ENCODE measurements around the gene AGPAT4. TPM values are rescaled to one million over a fixed set of nuclear protein-coding genes. Genes with fewer than 3 reads are reported as not detected.

AGPAT4 gene
- total and polyA plus RNA-seq, 2 of the 13 experiments (the other 11 are each of a cell fraction or from before 2014, with no cell fraction given) = 0.07 to 0.13 TPM

DNA sequence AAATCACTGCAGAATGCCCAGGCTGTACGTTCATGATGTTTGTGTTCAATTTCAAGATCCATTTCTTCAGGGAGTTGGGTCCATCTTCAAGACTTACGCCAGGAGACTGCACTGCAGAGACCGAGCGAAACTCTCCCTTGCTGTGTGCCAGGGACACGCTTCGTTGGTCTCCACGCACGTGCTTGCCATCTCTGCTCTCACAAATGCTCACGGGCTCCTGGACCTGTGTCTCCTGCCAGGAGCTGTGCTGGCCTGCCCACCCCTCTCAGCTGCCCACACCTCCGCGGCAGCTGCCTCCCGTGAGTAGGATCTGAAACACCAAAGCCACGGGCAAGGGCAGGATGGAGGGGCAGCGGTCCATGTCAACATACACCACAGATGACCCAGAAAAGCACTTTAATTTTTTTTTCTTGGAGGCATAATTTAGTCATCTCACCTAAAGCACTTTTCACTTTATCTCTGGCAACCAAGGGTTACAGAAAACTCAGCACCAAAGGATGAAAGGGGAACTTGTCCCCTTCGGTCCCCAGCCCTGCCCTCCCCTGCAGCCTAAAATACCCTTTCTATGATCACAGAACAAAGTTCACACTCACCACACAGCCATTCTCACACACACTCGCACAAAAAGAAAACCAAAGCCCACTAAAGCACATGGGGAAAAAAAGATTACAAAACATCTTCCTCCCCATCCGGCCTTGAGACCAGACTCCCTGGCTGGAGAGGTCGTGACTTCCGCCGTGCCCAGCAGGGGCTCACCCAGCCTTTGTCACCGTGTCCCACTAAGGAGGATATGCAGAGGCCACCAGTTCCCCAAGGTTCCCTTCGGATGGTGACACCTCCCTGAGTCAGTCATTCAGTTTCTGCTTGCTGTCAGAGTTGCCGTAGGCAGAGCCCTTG lies 137.9 kb downstream of the AGPAT4 start (continued):
- TF ChIP-seq, protein P1, sequence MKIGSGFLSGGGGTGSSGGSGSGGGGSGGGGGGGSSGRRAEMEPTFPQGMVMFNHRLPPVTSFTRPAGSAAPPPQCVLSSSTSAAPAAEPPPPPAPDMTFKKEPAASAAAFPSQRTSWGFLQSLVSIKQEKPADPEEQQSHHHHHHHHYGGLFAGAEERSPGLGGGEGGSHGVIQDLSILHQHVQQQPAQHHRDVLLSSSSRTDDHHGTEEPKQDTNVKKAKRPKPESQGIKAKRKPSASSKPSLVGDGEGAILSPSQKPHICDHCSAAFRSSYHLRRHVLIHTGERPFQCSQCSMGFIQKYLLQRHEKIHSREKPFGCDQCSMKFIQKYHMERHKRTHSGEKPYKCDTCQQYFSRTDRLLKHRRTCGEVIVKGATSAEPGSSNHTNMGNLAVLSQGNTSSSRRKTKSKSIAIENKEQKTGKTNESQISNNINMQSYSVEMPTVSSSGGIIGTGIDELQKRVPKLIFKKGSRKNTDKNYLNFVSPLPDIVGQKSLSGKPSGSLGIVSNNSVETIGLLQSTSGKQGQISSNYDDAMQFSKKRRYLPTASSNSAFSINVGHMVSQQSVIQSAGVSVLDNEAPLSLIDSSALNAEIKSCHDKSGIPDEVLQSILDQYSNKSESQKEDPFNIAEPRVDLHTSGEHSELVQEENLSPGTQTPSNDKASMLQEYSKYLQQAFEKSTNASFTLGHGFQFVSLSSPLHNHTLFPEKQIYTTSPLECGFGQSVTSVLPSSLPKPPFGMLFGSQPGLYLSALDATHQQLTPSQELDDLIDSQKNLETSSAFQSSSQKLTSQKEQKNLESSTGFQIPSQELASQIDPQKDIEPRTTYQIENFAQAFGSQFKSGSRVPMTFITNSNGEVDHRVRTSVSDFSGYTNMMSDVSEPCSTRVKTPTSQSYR (CRISPR knock-in tag; IDR thresholded peaks at IDR 0.05; ENCODE audit: borderline replicate concordance) = no peak
- TF ChIP-seq ZNF335 (CRISPR knock-in tag; IDR thresholded peaks at IDR 0.05) (no peak), FOXO1 (CRISPR knock-in tag; IDR thresholded peaks at IDR 0.05) (no peak), RFXANK (CRISPR knock-in tag; IDR thresholded peaks at IDR 0.05) (no peak), ZNF235 (CRISPR knock-in tag; IDR thresholded peaks at IDR 0.05; ENCODE audit: borderline replicate concordance) (no peak), CREM (IDR thresholded peaks at IDR 0.05) (no peak), CREM (CRISPR knock-in tag; IDR thresholded peaks at IDR 0.05) (no peak), MXD4 (CRISPR knock-in tag; IDR thresholded peaks at IDR 0.05) (no peak), ZNF460 (CRISPR knock-in tag; IDR thresholded peaks at IDR 0.05; ENCODE audit: borderline replicate concordance) (no peak), ZNF816 (CRISPR knock-in tag; IDR thresholded peaks at IDR 0.05; ENCODE audit: borderline replicate concordance) (no peak), MEF2D (CRISPR knock-in tag; IDR thresholded peaks at IDR 0.05) (peak; percentile 60; the same call in 1 of the 2 replicates), JDP2 (CRISPR knock-in tag; IDR thresholded peaks at IDR 0.05; ENCODE audit: borderline replicate concordance) (no peak), MTF2 (CRISPR knock-in tag; IDR thresholded peaks at IDR 0.05; ENCODE audit: borderline replicate concordance) (no peak), HDAC1 (CRISPR knock-in tag; IDR thresholded peaks at IDR 0.05) (peak; percentile 51; the same call in 1 of the 2 replicates), ZNF10 (CRISPR knock-in tag; IDR thresholded peaks at IDR 0.05; ENCODE audit: borderline replicate concordance, low read depth) (no peak)
- TF ChIP-seq, protein P2, sequence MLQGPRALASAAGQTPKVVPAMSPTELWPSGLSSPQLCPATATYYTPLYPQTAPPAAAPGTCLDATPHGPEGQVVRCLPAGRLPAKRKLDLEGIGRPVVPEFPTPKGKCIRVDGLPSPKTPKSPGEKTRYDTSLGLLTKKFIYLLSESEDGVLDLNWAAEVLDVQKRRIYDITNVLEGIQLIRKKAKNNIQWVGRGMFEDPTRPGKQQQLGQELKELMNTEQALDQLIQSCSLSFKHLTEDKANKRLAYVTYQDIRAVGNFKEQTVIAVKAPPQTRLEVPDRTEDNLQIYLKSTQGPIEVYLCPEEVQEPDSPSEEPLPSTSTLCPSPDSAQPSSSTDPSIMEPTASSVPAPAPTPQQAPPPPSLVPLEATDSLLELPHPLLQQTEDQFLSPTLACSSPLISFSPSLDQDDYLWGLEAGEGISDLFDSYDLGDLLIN (CRISPR knock-in tag; IDR thresholded peaks at IDR 0.05; ENCODE audit: borderline replicate concordance) = no peak
- TF ChIP-seq, protein P3, sequence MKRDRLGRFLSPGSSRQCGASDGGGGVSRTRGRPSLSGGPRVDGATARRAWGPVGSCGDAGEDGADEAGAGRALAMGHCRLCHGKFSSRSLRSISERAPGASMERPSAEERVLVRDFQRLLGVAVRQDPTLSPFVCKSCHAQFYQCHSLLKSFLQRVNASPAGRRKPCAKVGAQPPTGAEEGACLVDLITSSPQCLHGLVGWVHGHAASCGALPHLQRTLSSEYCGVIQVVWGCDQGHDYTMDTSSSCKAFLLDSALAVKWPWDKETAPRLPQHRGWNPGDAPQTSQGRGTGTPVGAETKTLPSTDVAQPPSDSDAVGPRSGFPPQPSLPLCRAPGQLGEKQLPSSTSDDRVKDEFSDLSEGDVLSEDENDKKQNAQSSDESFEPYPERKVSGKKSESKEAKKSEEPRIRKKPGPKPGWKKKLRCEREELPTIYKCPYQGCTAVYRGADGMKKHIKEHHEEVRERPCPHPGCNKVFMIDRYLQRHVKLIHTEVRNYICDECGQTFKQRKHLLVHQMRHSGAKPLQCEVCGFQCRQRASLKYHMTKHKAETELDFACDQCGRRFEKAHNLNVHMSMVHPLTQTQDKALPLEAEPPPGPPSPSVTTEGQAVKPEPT (CRISPR knock-in tag; IDR thresholded peaks at IDR 0.05; ENCODE audit: low read depth) = no peak
- TF ChIP-seq, protein P4, sequence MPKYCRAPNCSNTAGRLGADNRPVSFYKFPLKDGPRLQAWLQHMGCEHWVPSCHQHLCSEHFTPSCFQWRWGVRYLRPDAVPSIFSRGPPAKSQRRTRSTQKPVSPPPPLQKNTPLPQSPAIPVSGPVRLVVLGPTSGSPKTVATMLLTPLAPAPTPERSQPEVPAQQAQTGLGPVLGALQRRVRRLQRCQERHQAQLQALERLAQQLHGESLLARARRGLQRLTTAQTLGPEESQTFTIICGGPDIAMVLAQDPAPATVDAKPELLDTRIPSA (CRISPR knock-in tag; IDR thresholded peaks at IDR 0.05; ENCODE audit: borderline replicate concordance) = no peak
- TF ChIP-seq, protein P5, sequence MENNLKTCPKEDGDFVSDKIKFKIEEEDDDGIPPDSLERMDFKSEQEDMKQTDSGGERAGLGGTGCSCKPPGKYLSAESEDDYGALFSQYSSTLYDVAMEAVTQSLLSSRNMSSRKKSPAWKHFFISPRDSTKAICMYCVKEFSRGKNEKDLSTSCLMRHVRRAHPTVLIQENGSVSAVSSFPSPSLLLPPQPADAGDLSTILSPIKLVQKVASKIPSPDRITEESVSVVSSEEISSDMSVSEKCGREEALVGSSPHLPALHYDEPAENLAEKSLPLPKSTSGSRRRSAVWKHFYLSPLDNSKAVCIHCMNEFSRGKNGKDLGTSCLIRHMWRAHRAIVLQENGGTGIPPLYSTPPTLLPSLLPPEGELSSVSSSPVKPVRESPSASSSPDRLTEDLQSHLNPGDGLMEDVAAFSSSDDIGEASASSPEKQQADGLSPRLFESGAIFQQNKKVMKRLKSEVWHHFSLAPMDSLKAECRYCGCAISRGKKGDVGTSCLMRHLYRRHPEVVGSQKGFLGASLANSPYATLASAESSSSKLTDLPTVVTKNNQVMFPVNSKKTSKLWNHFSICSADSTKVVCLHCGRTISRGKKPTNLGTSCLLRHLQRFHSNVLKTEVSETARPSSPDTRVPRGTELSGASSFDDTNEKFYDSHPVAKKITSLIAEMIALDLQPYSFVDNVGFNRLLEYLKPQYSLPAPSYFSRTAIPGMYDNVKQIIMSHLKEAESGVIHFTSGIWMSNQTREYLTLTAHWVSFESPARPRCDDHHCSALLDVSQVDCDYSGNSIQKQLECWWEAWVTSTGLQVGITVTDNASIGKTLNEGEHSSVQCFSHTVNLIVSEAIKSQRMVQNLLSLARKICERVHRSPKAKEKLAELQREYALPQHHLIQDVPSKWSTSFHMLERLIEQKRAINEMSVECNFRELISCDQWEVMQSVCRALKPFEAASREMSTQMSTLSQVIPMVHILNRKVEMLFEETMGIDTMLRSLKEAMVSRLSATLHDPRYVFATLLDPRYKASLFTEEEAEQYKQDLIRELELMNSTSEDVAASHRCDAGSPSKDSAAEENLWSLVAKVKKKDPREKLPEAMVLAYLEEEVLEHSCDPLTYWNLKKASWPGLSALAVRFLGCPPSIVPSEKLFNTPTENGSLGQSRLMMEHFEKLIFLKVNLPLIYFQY (CRISPR knock-in tag; IDR thresholded peaks at IDR 0.05; ENCODE audit: borderline replicate concordance) = no peak

Measured in HepG2 (cell line).